Smooth muscle cell of bladder (primary cell): ENCODE measurements around the gene CEP85L. TPM values are rescaled to one million over a fixed set of nuclear protein-coding genes. Genes with fewer than 3 reads are reported as not detected.

Experiments used
- total RNA-seq: library from RNA; depleted of rRNA; stranded (reverse); fragments of >200 nt; gene quantifications from 2 replicates; pipeline ENCODE4 v1.2.3, GENCODE V29; 2014

CEP85L gene
- 12.7 and 18.1 TPM in 2 replicates for total RNA-seq

GRCh38 chr6:118651282-118652050 lies at the start of gene CEP85L:
CEP85L (minus strand) TSS chr6:118651591; CDS start chr6:118651269, 322 bp downstream.

GRCh38 chr6:118548136-118548535 lies 103.3 kb downstream of the CEP85L start, which contains the start of gene PLN:
PLN (plus strand) TSS chr6:118548296; CDS start chr6:118558922, 10,626 bp downstream.

Other genes with a start within 250 kb of the CEP85L start
- gene PLN, start 103.3 kb downstream of the CEP85L start, total RNA-seq, result 0.28 and 0.74 TPM in 2 replicates
- gene ASF1A, start 242.6 kb upstream of the CEP85L start, total RNA-seq, result 11.7 and 16.8 TPM in 2 replicates